GM23338 (cell line): ENCODE data around the gene RMND5B. TPM values are rescaled to one million over a fixed set of nuclear protein-coding genes. Genes with fewer than 3 reads are reported as not detected.

Source experiments
- ATAC-seq: fragments of 200-7000 bp; cut with Tn5 transposase; 3 replicates; pipeline ENCODE4 v1.9.1; 2020
- DNase-seq: peaks from one replicate; pipeline ENCODE4 v3.0.0-alpha.2; 2015; ENCODE audit warnings: low spot score
- H2AFZ ChIP-seq: fragments of 200-600 bp; sonication (generic); 2 replicates; pipeline ENCODE4 v1.8.0; 2016; ENCODE audit warnings: antibody characterized with exemption, mild to moderate bottlenecking, moderate library complexity
- H3F3A ChIP-seq: fragments of 200-600 bp; sonication (generic); replicated peaks from 2 replicates; pipeline ENCODE4 v1.8.0; 2017; ENCODE audit warnings: antibody characterized with exemption, mixed run types, low read depth
- H3K27ac ChIP-seq: fragments of 200-600 bp; sonication (generic); 2 replicates; pipeline ENCODE4 v1.6.1; 2016; ENCODE audit warnings: low read depth
- H3K27me3 ChIP-seq: fragments of 200-600 bp; sonication (generic); 2 replicates; pipeline ENCODE4 v1.8.0; 2016; ENCODE audit warnings: mild to moderate bottlenecking, mixed run types, moderate library complexity; ENCODE audit not compliant: insufficient read depth
- H3K36me3 ChIP-seq: fragments of 200-600 bp; sonication (generic); 2 replicates; pipeline ENCODE4 v1.8.0; 2016; ENCODE audit warnings: mild to moderate bottlenecking; ENCODE audit not compliant: insufficient read depth
- H3K4me1 ChIP-seq: fragments of 200-600 bp; sonication (generic); 2 replicates; pipeline ENCODE4 v1.8.0; 2016; ENCODE audit warnings: mild to moderate bottlenecking, moderate library complexity; ENCODE audit not compliant: insufficient read depth
- H3K4me2 ChIP-seq: fragments of 200-600 bp; sonication (generic); 2 replicates; pipeline ENCODE4 v1.7.1; 2017; ENCODE audit warnings: mixed run types
- H3K4me3 ChIP-seq: fragments of 200-600 bp; sonication (generic); 2 replicates; pipeline ENCODE4 v1.6.1; 2016; ENCODE audit warnings: mixed run types
- H3K79me2 ChIP-seq: fragments of 200-600 bp; sonication (generic); replicated peaks from 2 replicates; pipeline ENCODE4 v1.8.0; 2017; ENCODE audit warnings: mild to moderate bottlenecking; ENCODE audit not compliant: insufficient read depth
- H3K9me2 ChIP-seq: fragments of 200-600 bp; sonication (generic); 2 replicates; pipeline ENCODE4 v1.8.0; 2017; ENCODE audit not compliant: insufficient read depth
- H4K20me1 ChIP-seq: fragments of 200-600 bp; sonication (generic); replicated peaks from 2 replicates; pipeline ENCODE4 v1.8.0; 2017; ENCODE audit warnings: mild to moderate bottlenecking; ENCODE audit not compliant: insufficient read depth
- H3K27ac Mint-ChIP-seq: 2 replicates; pipeline ENCODE4 v1.8.0; 2020; ENCODE audit warnings: inconsistent platforms, mild to moderate bottlenecking, moderate library complexity, mixed read lengths
- H3K27me3 Mint-ChIP-seq: 3 replicates; pipeline ENCODE4 v1.8.0; 2022; ENCODE audit warnings: low read depth, mild to moderate bottlenecking, moderate library complexity, mixed read lengths, inconsistent platforms; ENCODE audit not compliant: insufficient read depth, poor library complexity
- H3K36me3 Mint-ChIP-seq: 3 replicates; pipeline ENCODE4 v1.8.0; 2021; ENCODE audit warnings: low read depth, mild to moderate bottlenecking, inconsistent platforms, moderate library complexity, mixed read lengths
- H3K4me1 Mint-ChIP-seq: 3 replicates; pipeline ENCODE4 v1.8.0; 2020; ENCODE audit warnings: mild to moderate bottlenecking, inconsistent platforms, mixed read lengths
- H3K4me3 Mint-ChIP-seq: 3 replicates; pipeline ENCODE4 v1.8.0; 2021; ENCODE audit warnings: moderate library complexity, mild to moderate bottlenecking, inconsistent platforms, mixed read lengths
- H3K9me3 Mint-ChIP-seq: 3 replicates; pipeline ENCODE4 v1.8.0; 2020; ENCODE audit warnings: moderate library complexity, mild to moderate bottlenecking, inconsistent platforms, mixed read lengths
- CREB1 ChIP-seq: fragments of 250-450 bp; sonication (Bioruptor Pico); IDR thresholded peaks from 2 replicates; pipeline ENCODE4 v1.5.0; 2020; ENCODE audit warnings: low read depth, mild to moderate bottlenecking, moderate library complexity
- ETS1 ChIP-seq: IDR thresholded peaks from 2 replicates; pipeline ENCODE4 v1.6.1; 2016; ENCODE audit warnings: antibody characterized with exemption
- EZH2 ChIP-seq: fragments of 200-600 bp; sonication (generic); IDR thresholded peaks from one replicate; pipeline ENCODE4 v1.8.0; 2017; ENCODE audit warnings: antibody characterized with exemption, mild to moderate bottlenecking, low read depth; ENCODE audit not compliant: unreplicated experiment
- EZH2phosphoT487 ChIP-seq: fragments of 200-600 bp; sonication (generic); IDR thresholded peaks from one replicate; pipeline ENCODE4 v1.8.1; 2018; ENCODE audit warnings: antibody characterized with exemption; ENCODE audit not compliant: unreplicated experiment
- JUNB ChIP-seq: IDR thresholded peaks from one replicate; pipeline ENCODE4 v1.6.1; 2016; ENCODE audit warnings: antibody characterized with exemption; ENCODE audit not compliant: unreplicated experiment
- POLR2AphosphoS5 ChIP-seq: IDR thresholded peaks from 2 replicates; pipeline ENCODE4 v1.6.1; 2016; ENCODE audit warnings: antibody characterized with exemption, low read depth
- STAT1 ChIP-seq: IDR thresholded peaks from one replicate; pipeline ENCODE4 v1.6.1; 2016; ENCODE audit warnings: antibody characterized with exemption; ENCODE audit not compliant: unreplicated experiment
- ZNF114 ChIP-seq: fragments of 250-450 bp; sonication (Bioruptor Pico); IDR thresholded peaks from 2 replicates; pipeline ENCODE4 v1.5.0; 2020; ENCODE audit warnings: mild to moderate bottlenecking, moderate library complexity
- polyA plus RNA-seq: library from polyadenylated mRNA; unstranded; fragments of >200 nt; fragmentation: Nextera tagmentation; extraction: Ambion mirVana; gene quantifications from 2 replicates; pipeline ENCODE4 v1.2.1, GENCODE V29; 2016
- total RNA-seq: library from RNA; depleted of rRNA; stranded (reverse); fragments of >200 nt; shearing (Covaris generic); gene quantifications from 2 replicates; pipeline ENCODE4 v1.2.3, GENCODE V29; 2014
- TF ChIP-seq, protein P1 (sequence below), 2 experiments: fragments of 200-600 bp in 1 of 2; sonication (generic) in 1 of 2; conservative IDR thresholded peaks; 2 replicates each; pipeline versions ENCODE4 v1.5.1 to v1.6.1; 2016 to 2017; ENCODE audit warnings: antibody characterized with exemption in 2 of 2, low read depth in 2 of 2, mild to moderate bottlenecking in 2 of 2, moderate library complexity in 1 of 2

Gene RMND5B
- total and polyA plus RNA-seq, 2 experiments from 2014 or later: 47.5 to 101 TPM

DNA sequence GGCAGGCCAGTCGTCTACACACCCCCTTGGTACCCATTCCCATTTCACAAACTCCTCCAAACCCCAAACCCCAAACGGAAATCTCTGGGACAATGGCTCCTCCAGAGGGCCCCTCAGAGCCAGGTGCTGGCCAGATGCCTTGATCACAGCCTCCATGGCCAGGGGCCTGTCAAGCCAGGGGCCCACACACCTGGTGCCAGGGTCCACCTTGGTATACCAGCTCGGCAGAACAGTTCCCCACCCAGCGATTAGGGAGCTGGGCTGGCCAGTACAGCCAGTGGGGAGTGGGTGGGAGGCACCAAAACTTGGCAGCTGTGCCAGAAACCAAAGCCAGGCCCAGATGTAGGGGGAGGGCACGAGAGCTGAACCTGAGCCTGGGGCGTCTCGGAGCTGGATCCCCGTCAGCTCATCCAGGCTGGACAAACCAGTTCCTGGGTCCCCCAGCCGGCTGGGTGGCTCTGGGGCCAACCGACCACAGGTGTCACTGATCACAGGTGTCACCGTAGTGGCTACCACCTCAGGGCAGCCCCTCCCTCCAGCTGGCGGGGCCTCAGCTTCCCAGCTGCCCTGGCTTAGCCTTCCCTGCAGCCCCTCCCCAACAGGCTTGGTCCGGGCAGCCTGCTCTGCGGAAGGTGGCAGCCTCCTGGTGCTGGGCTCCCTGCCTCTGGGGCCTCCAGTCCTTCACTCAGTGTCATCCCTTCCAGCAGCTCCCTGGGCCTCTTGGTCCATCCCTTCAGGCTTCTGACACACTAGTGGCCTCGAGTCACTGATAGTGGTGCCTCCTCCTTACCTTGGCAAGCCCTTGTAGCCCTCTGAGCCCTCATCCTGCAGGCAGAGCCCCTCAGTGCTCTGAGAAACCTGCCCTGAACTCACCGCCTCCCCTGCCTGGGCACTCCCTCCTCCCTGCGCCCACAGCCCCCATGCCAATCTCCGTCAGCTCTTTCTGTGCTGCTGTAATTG is 6.6 kb upstream of the RMND5B start:
- Mint-ChIP-seq H3K4me3 (no peak overlapping the region), H3K36me3 (peaks cover 54% of the 10 kb centered on the region), H3K4me1 (peaks cover 64% of the 10 kb centered on the region), H3K9me3 (no peaks in the 10 kb centered on the region), H3K27me3 (peaks cover 28% of the 10 kb centered on the region), H3K27ac (peak overlapping the region; percentile 97)
- Histone ChIP-seq H3K4me1 (peaks cover 51% of the 10 kb centered on the region), H2AFZ (no peak overlapping the region), H3K27ac (peak overlapping the region; percentile 96), H3K4me3 (no peak overlapping the region), H3K79me2 (peaks cover 16% of the 10 kb centered on the region), H3K9me2 (no peaks in the 10 kb centered on the region), H4K20me1 (no peaks in the 10 kb centered on the region), H3K36me3 (peaks cover 8% of the 10 kb centered on the region), H3F3A (peaks cover 34% of the 10 kb centered on the region), H3K4me2 (peak overlapping the region; percentile 45), H3K27me3 (no peaks in the 10 kb centered on the region)
- TF ChIP-seq POLR2AphosphoS5 (0 out of 2 replicates have a peak, but pooled peaks have one; percentile 24), EZH2phosphoT487 (no peak)
- ATAC-seq (no peak; the same call in 2 of the 3 replicates), DNase-seq (peak; percentile 46)

- peak overlapping the region; percentile 45 for H3K4me2 ChIP-seq
- H3K36me3 ChIP-seq: peaks cover 8% of the 10 kb centered on the region
- no peaks in the 10 kb centered on the region for H3K27me3 ChIP-seq
- peaks cover 52% of the 10 kb centered on the region for H3K4me1 ChIP-seq
- H3K4me3 ChIP-seq: no peak overlapping the region
- no peak for TF ChIP-seq STAT1
- TF ChIP-seq POLR2AphosphoS5: no peak
- no peak for TF ChIP-seq ETS1
- TF ChIP-seq, protein P1, sequence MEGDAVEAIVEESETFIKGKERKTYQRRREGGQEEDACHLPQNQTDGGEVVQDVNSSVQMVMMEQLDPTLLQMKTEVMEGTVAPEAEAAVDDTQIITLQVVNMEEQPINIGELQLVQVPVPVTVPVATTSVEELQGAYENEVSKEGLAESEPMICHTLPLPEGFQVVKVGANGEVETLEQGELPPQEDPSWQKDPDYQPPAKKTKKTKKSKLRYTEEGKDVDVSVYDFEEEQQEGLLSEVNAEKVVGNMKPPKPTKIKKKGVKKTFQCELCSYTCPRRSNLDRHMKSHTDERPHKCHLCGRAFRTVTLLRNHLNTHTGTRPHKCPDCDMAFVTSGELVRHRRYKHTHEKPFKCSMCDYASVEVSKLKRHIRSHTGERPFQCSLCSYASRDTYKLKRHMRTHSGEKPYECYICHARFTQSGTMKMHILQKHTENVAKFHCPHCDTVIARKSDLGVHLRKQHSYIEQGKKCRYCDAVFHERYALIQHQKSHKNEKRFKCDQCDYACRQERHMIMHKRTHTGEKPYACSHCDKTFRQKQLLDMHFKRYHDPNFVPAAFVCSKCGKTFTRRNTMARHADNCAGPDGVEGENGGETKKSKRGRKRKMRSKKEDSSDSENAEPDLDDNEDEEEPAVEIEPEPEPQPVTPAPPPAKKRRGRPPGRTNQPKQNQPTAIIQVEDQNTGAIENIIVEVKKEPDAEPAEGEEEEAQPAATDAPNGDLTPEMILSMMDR (conservative IDR thresholded peaks at IDR 0.05; ENCODE audit: low read depth in 2 of 2): no peak
- TF ChIP-seq CREB1 (CRISPR knock-in tag): no peak
- no peak for TF ChIP-seq EZH2phosphoT487
- TF ChIP-seq JUNB: no peak
- no peak for TF ChIP-seq EZH2
- TF ChIP-seq ZNF114: no peak
- H3K9me2 ChIP-seq: no peaks in the 10 kb centered on the region
- Mint-ChIP-seq H3K36me3 (peaks cover 54% of the 10 kb centered on the region), H3K4me3 (peak overlapping the region; percentile 38; the same call in 2 of the 3 replicates), H3K27me3 (peaks cover 30% of the 10 kb centered on the region), H3K27ac (peak overlapping the region; percentile 97), H3K4me1 (peaks cover 67% of the 10 kb centered on the region), H3K9me3 (no peaks in the 10 kb centered on the region)
- H3F3A ChIP-seq: peaks cover 35% of the 10 kb centered on the region
- peak overlapping the region; percentile 96 for H3K27ac ChIP-seq
- H2AFZ ChIP-seq: no peak overlapping the region
- ATAC-seq: no peak
- DNase-seq: peak; percentile 37
- no peaks in the 10 kb centered on the region for H4K20me1 ChIP-seq
- peaks cover 11% of the 10 kb centered on the region; the same call in 1 of the 2 replicates for H3K79me2 ChIP-seq
Observed at GRCh38 chr5:178125253-178125906, 5.4 kb upstream of the RMND5B start.
